Measurements from ENCODE around the gene CTIF.

CTIF gene

GRCh38 chr18:48790226-48790863 lies 251.5 kb downstream of the CTIF start:
- DNase-seq (ENCODE audit: low spot score): no peak

DNA sequence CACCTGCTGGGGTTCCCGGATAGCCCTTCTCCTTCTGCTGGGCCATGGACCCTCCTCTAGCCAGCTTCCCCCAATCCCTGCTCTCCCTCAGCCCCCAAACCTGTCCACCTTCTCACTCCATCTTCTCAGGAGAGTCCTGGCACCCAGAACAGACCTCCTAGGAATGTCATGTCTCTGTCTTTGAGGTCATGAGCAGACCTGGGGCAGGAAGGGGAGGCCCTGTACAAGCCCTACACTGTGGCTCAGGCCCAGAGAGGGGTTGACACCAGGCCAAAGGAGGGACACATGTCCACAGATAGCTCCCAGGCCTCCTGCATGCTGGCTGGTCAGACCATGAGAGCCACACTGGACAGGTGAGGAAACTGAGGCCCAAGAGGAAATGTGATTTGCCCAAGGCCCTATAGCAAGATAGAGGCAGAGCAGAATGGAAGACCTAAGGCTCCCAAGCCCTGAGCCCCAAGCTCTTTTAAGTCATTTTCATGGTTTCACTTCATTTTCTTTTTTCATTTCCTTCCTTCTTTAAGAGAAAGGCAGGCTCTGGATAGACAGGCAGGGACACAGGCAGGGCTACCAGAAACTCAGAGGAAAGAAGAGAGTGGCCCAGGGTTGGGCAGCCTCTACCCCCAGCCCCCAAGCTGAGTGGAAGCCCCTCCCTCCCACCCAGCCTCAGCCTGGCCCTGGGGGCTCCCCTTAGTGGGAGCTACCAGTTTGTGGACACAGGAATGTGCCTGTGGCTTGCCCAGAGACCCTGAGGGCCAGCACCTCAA lies 252.2 kb downstream of the CTIF start:
- DNase-seq (ENCODE audit: low spot score): no peak

GRCh38 chr18:48791636-48792105 lies 252.8 kb downstream of the CTIF start:
- no peak for DNase-seq (ENCODE audit: low spot score)

- no peak for DNase-seq (ENCODE audit: low spot score)
These were observed 253.3 kb downstream of the CTIF start for GRCh38 chr18:48792141-48792540.

- no peak for DNase-seq (ENCODE audit: low spot score)
These were observed 254.0 kb downstream of the CTIF start for GRCh38 chr18:48792611-48793380.

DNA sequence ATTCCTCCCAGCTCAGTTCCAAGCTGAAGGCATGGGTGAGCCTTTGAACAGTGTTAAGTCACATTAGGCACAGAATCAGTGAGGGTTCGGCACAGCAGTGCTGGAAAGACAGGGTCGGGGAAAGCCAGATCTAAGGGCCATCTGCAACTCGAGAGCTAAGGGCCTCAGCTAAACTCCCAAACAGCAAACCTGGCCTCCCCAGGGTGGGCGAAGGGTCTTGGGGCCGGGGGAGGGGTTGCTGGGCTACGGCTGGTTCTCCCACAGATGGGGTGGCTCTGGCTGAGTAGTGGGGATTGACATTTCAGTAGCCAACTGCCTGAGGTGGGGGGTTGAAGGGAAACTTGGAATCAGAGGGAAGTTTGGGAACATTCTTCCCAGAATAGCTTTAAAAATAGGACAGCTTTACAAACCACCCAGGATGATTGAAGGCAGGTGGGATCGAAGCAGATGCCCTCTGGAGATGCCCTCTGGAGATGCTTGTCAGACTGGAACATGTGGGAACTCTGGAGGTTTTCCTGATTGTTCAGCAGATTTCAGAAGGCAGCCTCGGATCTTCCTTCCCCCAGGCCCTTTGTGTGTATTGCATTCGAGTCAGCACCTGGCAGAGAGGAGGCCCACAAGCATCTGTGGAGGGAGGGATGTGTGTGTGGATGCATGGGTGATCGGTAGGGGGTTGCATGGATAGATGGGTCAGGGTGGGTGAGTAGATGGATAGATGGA lies 255.6 kb downstream of the CTIF start:
- no peak for DNase-seq (ENCODE audit: low spot score)

DNA sequence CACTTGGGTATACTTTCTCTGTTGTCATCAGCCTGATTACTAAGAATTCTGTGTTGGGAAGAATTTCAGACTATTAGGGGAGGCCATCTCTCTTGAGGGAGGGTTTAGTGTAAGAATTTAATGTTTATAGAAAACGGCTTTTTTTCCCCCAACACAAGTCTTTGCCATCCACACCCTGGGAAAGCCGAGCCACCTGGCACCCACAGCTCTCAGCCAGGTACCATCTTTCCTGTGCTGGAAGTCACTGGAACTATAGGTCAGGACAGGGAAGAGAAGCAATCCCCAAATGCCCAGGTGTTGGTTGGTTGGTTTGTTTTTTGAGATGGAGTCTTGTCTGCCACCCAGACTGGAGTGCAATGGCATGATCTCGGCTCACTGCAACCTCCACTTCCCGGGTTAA lies 256.9 kb downstream of the CTIF start:
- no peak for DNase-seq (ENCODE audit: low spot score)

DNA sequence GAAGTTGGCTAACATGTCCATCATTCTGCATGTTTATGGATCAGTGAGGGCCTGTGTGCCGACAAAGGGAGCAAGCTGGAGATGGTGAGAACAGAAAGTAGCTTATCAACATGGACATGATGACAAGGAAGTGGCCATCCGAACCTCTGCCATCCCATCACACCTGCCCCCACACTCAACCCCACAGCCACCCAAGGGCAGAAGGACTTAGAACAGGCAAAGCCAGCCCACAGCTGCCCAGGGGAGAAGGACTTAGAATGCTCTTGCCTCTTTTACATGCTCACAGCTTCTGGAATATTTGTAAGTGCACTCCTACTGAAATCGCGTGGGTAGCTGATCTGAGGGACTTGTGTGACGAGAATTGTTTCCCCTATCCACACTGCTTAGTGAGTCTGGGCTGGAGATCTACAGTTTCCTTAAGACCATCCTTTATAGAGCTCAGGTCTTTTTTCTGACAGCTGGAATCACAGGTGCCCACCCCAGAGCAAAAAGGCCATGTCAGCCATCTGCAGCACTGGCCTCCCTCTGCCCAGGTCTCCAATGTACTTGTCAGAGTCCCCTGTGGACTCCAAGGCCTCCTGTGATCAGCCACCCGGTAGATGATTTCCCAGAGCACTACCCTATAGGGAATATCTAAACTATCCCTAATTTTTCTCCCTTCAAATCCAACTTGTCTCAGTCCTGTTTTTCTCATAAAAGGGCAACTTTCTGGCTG lies 257.8 kb downstream of the CTIF start:
- DNase-seq (ENCODE audit: low spot score): no peak

GRCh38 chr18:48797841-48798255 lies 259.0 kb downstream of the CTIF start:
- no peak for DNase-seq (ENCODE audit: low spot score)

- DNase-seq (ENCODE audit: low spot score): no peak
These were observed 259.8 kb downstream of the CTIF start for GRCh38 chr18:48798334-48799245.

- no peak for DNase-seq (ENCODE audit: low spot score)
These were observed 261.0 kb downstream of the CTIF start for GRCh38 chr18:48799724-48800315.

DNA sequence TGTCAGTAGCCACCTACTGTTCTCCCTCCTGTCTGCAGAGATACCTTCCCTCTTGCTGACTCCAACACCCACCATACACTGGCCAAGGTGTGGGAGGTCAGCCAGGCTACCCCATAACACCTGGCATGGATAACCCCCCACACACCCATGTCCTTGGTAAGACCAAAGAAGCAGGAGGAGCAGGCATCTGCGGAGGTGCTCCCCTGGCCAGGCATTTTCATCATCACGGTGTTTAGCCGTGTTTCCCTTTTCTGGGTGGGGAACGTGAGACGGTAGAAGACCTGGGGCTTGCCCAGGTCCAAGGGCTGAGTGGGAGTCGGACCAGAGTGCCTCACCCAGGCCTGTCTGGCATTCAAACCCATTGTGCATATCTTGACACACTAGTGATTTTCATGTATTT lies 261.6 kb downstream of the CTIF start:
- no peak for DNase-seq (ENCODE audit: low spot score)

- no peak for DNase-seq (ENCODE audit: low spot score)
These were observed 262.3 kb downstream of the CTIF start for GRCh38 chr18:48800876-48801727.

DNA sequence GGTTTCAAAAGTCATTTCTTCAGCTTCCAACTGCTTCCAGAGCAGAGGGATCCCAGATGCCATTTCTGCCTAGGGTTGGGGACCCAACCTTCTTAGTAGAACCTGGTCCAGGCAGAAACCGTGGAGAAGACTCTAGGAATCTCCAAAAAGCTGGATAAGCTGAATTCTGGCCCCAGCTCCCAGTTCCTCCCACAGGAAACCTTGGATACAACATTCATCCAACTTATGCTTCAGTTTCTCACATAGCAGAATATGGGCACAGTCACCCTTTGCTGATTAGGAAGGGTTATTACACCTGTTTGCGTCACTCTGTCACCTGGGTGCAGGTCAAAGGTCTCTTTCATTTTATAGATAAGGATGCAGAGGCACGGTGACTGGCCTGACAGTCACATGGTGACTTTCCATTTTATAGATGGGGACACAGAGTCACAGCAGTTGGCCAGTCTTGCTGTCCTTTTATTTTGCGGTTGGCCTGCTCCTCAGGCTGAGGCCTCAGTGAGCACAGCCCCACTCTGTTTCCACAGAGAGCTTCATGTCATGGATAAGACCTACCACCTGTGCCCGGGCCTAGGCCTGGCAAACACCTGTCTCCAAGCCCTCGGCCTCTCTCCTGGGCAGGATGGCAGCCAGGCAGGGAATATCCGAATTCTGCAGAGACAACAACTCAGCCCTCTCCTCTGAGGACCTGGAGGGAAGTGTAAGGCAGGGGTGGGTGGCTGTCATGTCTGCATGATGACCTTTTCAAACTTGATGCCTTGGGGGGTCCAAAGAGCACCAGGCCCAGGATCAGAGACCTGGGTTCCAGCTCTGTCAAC lies 263.1 kb downstream of the CTIF start:
- no peak for DNase-seq (ENCODE audit: low spot score)

- no peak for DNase-seq (ENCODE audit: low spot score)
These were observed 263.9 kb downstream of the CTIF start for GRCh38 chr18:48802543-48803290.

GRCh38 chr18:48803518-48803917 lies 264.7 kb downstream of the CTIF start:
- no peak for DNase-seq (ENCODE audit: low spot score)

All from hematopoietic multipotent progenitor cell treated with erythropoietin and hydrocortisone succinate and interleukin-3 and kit ligand, for 17 days (in vitro differentiated cells).